ENCODE results near the gene NUSAP1.
"Not testable (repeated sequence)": the region's sequence is repeated elsewhere in the genome, so short reads cannot be mapped to it uniquely, and the experiment has no call there.

NUSAP1 gene

DNA sequence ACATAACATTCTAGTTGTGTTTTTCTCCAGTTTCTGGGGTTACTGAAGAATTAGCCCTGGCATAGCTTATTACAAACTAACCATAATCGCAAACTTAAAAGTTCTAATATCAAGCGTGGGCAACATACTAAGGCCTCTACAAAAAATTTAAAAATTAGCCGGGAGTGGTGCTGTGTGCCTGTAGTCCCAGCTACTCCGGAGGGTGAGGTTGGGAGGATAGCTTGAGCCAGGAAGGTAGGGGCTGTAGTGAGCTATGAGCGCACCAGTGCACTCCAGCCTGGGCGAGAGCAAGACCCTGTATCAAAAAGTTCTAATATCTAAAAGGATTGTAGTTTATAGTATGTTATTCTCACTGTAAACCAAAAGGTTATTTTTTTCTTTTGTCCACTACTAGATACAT lies 1.4 kb upstream of the NUSAP1 start:
- DNase-seq: no peak
- intact Hi-C loops (cut with DNase I): no loop called here

DNA sequence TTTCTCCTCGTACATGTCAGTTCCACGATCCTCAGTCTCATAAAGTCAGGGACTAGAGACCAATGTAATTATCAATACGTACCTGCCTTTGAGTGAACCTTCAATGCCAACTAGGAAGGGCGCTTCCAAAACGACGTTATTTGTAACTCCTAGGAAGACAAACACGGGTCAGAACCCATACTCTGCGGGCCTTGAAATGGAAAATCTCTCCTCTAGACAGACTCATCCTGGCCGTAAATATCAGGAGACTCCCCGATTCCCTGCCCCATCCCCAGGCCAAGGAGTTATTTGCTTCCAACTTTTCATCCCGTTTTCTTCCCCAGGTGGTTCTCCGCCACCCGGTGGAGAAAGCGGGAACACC lies 868 bp upstream of the NUSAP1 start:
- intact Hi-C loops (cut with DNase I): loop anchor here (2.0 kb wide), 1 partner anchor 47 kb away; no protein-coding TSS in a partner anchor
- peak in 2 of 10 donors; percentile 53 to 58 for DNase-seq

DNA sequence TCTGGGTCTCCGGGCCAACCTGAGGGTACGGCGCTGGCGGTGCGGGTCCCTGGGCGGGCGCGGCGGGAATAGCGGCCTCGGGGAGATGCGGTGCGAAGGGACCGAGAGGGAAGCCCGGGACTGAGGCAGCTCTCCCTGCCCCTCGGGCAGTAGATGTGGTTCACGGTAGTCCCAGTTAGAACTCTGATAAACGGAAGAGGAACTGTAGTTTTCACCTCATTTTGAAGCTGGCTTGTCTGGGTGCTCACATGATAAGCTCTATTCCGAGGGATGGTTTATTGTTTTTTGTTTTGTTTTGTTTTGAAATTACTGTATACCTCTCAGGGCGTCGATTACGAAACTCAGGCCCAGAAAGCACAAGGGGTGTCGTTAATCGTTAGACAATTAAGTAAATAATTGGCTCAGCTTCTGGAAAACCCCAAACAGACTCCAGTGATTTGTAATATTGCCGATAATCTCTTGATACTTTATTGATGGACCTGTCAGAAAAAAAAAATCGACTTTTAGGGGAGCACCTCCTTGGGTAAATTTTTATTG lies 413 bp downstream of the NUSAP1 start:
- no peak for DNase-seq
- intact Hi-C loops (cut with DNase I): loop anchor here (2.0 kb wide), 1 partner anchor 48 kb away; no protein-coding TSS in a partner anchor

DNA sequence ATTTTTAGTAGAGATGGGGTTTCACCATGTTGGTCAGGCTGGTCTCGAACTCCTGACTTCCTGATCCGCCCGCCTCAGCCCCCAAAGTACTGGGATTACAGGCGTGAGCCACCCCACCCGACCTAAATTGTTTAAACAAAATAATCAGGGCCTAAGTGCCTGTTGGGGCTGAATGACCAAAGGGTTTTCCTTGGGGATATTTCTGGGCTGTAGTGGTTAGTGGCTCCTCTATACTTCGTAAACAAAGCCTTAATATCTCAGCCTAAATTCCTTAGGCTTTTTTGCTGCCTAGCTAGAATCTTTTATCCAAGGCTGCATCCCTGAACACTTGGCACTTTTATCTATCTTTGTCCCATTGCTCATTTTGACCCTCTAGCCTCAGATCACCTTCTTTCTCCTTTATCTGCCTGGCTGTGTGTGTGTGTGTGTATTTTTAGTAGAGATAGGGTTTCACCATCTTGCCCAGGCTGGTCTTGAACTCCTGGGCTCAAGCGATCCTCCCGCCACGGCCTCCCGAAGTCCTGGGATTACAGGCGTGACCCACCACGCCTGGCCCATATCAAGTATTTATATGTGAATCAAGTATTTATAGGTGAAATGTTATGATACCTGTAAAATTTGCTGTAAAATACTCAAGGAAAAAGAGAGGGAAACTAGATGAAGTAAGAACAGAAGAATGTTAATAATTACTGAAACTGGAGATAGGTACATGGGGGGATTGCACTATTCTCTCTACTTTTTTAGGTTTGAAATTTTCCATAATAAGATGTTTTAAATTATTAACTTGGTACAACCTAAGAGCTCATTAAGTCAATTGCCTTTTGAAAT lies 1.8 kb downstream of the NUSAP1 start:
- intact Hi-C loops (cut with DNase I): no loop called here

DNA sequence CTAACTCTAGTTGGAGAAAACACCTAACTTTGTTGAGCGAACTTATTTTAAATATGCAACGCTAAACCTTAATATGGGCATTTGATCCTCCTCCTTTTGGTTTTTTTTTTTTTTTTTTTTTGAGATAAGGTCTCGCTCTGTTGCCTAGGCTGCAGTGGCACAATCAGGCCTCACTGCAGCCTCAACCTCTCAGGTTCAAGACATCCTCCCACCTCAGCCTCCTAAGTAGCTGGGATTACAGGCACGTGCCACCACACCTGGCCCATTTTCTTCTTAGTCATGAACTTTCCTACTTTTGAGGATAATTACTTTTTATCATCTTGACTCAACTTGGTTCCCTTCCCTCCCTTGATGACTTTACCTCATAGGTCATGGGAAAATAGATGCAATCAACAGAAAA lies 3.9 kb downstream of the NUSAP1 start:
- intact Hi-C loops (cut with DNase I): no loop called here
- DNase-seq: no peak

More for the DNA sequence above, 1.8 kb downstream of the NUSAP1 start:
- DNase-seq: no peak

DNA sequence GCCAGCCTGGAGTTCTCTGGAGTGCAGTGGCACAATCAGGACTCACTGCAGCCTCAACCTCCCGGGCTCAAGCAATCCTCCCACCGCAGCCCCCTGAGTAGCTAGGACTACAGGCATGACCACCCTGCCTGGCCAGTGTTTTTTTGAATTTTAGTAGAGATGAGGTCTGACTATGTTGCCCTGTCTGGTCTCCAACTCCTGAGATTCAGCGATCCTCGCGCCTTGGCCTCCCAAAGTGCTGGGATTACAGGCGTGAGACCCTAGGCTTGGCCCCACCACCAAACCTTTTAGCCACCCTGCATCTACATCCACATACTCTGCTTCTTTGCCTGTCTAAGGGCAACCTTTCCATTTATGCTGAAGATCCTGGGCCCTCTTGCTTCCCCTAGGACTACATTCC lies 4.4 kb downstream of the NUSAP1 start:
- intact Hi-C loops (cut with DNase I): no loop called here
- no peak for DNase-seq

DNA sequence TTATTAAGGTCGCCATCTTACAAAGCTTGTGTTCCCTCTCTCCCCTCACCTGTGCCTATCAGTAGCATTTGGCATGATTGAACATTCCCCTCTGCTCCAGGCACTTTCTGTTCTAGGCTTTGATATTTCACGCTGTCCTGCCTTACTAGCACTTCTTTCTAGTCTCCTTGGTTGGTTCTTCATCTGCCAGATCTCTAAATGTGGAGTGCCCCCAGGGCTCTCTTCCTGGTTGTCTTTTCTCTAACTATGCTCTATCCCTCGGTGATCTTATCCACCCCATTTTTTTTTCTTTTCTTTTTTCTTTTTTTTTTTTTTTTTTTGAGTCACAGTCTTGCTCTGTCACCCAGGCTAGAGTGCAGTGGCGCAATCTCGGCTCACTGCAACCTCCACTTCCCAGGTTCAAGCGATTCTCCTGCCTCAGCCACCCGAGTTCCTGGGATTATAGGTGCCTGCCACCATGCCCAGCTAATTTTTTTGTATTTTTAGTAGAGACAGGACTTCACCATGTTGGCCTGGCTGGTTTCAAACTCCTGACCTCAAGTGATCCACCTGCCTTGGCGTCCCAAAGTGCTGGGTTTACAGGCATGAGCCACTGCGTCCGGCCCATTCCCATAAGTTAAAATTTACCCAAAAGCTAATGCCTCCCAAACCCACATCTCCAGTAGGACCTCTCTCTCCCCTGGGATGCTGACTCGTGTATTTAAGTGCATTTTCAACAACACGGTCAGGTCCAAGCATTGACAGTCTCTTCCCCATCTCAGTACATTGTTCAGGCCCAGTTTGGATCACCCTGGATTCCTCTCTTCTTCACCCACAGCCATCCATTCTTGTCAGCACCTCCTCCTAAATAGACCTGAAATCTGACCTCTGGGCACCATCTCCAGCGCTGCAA lies 5.2 kb downstream of the NUSAP1 start:
- intact Hi-C loops (cut with DNase I): no loop called here
- no peak for DNase-seq

DNA sequence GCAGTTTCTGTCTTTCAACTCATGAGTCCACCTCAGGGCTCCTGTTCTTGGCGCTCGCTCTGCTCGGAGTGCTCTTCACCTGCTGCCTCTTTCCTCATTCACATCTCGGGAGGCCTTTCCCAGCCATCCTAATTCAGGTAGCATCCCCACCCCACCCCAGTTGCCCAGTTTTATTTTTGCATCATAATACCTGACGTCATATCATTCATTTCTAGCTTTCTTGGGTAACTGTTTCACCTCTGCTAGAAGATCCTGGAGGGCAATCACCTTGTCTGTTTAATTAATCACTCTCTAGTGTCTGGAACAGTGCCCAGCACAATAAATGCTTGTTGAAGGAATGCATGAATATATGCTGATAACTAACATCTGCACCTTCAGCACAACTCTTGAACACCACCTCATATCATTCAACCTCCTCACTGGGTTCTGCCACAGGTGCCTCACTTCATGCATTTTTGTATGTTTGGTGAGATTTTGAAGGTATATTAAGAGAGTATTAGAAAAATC lies 7.6 kb downstream of the NUSAP1 start:
- DNase-seq: peak in 1 of 10 donors; percentile 12
- intact Hi-C loops (cut with DNase I): no loop called here

DNA sequence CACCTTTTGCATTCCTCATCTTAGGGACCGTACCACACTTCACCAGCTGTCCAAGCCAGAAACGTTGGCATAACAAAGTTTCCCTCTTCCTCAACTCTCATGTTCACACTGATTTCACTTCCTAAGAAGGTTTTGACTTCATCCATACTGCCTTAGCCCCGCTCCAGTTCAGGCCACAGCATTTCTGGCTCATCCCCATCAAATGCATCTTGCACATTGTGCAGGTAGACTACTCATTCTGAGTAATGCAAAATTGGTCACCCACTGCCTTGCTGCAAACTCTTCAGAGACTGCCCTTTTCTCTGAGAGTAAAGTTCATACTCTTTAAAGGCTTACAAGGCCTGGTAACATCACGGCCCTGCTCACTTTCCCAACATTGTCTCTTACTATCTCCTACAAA lies 8.8 kb downstream of the NUSAP1 start:
- intact Hi-C loops (cut with DNase I): no loop called here
- no peak for DNase-seq

DNA sequence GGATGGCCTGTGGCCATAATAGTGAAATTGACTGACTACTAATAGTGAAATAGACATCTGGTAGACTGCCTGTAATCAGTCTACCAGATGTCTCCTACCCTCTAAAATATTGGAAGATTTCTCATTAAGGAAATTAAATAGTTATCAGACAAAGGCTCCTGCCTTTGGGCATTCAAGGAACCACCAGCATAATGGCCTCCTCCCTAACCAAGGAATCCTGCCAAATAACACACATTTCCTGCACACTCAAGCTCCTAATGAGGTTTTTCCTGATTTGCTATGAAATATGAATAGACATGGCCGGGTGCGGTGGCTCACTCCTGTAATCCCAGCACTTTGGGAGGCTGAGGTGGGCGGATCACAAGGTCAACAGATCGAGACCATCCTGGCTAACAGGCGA lies 14.6 kb downstream of the NUSAP1 start:
- no peak for DNase-seq
- intact Hi-C loops (cut with DNase I): no loop called here

DNA sequence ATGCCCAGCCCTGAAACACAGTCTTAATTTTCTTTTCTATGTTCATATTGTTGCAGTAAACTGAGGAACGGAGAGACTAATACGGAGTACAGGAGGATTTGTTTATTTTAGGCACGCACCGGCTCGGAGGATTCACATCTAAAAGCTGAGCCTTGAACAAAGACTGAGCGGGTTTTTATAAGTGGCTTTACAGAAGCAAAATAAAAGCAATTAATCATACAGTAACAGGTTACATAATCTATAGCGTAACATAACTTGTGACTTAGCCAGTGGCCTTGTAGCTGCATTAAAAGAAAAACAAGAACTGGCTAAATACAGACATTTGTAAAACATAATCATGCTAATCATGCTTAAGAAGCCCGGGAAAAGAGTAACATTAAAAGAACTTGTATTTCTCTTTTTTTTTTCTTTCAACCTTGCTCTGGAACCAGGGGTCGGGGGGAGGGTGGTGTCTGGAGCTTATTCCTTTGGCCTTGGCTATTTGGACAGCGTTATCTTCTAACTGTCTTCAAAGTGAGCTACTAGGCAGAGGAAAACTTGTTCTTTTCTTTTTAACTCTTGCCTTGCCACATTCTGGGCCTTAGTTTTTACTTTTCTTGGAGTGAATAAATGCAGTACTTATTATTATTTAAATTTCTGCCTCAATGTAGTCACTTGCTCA lies 17.5 kb downstream of the NUSAP1 start:
- intact Hi-C loops (cut with DNase I): no loop called here
- no peak for DNase-seq

DNA sequence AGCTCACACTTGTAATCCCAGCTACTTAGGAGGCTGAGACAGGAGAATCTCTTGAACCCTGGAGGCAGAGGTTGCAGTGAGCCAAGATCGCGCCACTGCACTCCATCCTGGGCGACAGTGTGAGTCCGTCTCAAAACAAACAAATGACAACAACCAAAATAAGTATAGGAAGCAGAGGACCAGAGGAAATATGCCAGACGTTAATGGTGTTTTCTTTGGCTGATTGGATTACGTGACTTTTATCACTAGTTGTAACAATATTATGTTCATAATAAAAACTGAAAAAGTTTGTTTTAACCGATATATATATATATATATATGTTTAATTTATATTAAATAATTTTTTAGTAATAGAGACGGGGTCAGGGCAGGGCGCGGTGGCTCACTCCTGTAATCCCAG lies 21.7 kb downstream of the NUSAP1 start:
- intact Hi-C loops (cut with DNase I): no loop called here
- no peak for DNase-seq

DNA sequence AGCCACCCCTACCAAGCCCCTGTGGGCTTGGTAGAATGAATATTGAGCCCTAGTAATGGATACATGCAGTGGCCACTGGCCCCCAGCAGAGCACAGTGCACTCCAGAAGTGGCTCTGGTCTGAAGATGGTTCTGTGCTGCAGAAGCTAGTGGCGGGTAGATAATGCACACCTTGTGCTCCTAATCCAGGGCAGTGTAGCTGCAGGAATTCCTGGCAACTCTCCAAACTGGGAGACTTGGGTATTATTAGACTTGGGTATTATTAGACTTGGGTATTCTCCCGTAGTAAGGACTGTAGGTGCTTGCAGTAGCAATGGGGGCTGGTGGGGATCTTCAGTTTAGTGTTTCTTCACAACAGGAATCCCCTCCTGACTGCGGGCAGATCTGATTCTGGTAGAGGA lies 34.7 kb downstream of the NUSAP1 start:
- intact Hi-C loops (cut with DNase I): no loop called here
- DNase-seq: no peak

DNA sequence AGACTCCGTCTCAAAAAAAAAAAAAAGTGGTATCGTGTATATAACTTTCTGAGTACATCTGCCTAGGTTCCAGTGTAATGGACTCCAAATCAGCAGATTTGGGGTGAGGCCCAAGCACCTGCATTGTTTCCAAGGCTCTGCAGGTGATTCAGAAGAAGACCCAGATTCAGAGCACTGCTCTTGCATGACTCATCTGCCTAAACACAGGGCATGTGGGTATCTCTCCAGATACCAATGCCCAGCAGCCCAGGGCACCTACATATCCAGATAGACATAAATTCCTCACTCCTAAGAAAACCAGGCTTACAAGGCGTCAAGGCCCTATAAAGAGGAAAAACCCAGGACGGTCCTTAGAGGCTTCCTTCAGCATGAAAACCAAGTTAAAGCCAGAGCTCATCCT lies 45.3 kb downstream of the NUSAP1 start:
- intact Hi-C loops (cut with DNase I): no loop called here
- DNase-seq: no peak

DNA sequence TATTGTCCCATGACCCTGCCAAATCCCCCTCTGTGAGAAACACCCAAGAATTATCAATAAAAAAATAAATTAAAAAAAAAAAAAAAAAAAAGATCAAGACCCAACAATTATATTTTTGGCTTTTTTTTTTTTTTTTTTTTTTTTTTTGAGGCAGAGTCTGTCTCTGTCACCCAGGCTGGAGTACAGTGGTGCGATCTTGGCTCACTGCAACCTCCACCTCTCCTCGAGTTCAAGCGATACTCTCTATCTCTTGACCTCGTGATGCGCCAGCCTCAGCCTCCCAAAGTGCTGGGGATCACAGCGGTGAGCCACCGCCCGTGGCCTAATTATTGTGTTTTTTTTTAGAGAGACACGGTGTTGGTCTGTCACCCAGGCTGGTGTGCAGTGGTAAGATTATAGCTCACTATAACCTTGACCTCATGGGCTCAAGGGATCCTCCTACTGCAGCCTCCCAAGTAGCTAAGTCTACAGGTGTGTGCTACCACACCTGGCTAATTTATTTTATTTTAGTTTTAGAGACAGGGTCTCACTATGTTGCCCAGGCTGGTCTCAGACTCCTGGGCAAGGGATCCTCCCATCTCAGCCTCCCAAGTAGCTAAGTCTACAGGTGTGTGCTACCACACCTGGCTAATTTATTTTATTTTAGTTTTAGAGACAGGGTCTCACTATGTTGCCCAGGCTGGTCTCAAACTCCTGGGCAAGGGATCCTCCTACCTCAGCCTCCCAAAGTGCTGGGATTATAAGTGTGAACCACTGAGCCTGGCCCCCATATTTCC lies 51.5 kb downstream of the NUSAP1 start:
- peak in 1 of 10 donors; percentile 22 for DNase-seq
- intact Hi-C loops (cut with DNase I): not testable (repeated sequence)

DNA sequence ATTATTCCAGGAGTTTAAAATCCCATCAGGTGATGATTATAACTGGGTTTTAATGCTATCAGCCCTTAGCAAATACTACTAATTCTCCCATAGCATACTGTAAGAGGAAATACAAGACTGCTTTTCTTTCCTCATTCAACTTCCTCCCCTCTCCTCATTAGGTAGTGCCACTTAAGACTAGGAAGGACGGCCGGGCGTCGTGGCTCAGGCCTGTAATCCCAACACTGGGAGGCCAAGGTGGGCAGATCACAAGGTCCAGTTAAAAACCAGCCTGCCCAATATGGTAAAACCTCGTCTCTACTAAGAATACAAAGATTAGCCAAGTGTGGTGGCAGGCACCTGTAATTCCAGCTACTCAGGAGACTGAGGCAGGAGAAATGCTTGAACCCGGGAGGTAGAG lies 55.0 kb downstream of the NUSAP1 start:
- peak in 1 of 10 donors; percentile 58 for DNase-seq
- intact Hi-C loops (cut with DNase I): no loop called here

DNA sequence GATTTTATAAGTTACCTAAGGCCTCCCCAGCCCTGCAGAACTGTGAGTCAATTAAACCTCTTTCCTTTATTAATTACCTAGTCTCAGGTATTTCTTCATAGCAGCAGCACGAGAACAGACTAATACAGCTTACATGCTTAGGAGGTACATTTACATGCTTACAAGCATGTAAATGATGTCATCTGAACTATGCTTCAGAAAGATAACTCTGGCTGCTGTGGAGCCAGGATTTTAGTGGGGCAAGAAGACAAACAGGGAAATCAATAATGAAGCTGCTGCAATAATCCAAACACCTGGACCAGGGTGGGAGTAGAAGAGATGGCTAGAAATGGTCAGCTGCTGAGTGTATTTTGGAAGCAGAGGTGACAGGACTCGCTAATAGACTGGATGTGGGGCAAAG lies 60.0 kb downstream of the NUSAP1 start:
- intact Hi-C loops (cut with DNase I): no loop called here
- DNase-seq: no peak

DNA sequence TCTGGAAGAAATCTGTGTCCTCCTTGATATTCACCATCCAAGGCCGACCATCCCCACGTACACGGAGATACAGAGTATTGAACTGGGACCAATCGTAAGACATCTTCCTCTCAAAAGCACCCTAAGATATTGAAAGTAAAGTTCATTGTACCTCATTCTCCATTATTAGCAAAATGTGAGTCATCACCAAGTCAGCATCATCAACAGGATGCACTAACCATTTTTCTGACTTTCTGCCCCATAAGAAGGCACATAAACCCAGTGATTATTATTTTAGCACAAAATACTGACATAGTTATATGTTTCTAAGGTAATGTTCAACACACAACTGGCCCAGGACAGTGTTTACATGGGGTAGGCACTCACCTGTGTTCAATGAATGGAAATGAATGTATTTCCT lies 62.2 kb downstream of the NUSAP1 start:
- intact Hi-C loops (cut with DNase I): no loop called here
- no peak for DNase-seq

DNA sequence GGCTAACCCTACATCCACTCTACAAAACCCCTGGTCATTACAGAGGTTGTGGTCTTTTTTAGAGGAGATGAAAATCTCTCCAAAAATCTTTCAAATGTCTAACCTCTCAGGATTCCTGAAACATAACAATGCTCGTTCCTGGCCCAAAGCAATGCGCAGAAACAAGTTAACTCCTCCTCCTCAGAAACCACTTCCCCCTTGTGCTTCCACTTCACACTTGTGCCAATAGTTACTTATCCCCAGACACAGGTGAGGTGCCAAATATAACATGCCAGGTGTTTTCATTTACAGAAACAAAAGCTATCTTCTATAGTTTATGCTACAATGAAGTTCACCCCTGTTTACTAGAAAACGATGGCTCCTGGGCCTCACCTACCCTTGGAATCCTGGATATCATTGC lies 63.4 kb downstream of the NUSAP1 start:
- intact Hi-C loops (cut with DNase I): no loop called here
- DNase-seq: no peak

DNA sequence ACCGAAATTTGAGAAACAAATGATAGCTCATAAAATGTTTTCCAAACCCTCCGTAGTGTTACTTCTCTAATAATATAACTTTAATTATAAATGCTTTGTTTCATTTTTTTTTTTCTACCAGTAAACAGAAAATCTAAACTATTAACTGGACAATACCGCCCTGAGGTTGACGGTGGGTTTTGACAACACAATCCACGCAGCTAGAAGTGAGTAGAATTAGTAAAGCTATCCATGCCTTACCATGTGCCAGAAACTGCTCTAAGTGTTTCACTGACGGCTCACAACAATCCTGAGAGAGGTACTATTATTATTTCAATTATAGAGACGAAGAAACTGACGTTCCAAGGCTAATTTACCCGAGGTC lies 69.2 kb downstream of the NUSAP1 start:
- intact Hi-C loops (cut with DNase I): loop anchor here (2.0 kb wide), 1 partner anchor 15 kb away; the partner anchor contains the start of gene RTF1
- DNase-seq: no peak
